Gastroesophageal sphincter (tissue), 3 donors: ENCODE data around the gene CENPC.

ENCODE experiments used
- EP300 ChIP-seq: sonication (generic); formaldehyde crosslinking; IDR thresholded peaks from one replicate; pipeline ENCODE4 v1.6.1; 2017; ENCODE audit warnings: antibody characterized with exemption, mild to moderate bottlenecking
- POLR2A ChIP-seq, 2 donors: fragments of 450-650 bp; IDR thresholded peaks; one replicate each; pipeline ENCODE4 v1.6.1; 2017; ENCODE audit warnings: antibody characterized with exemption in 2 of 2, mild to moderate bottlenecking in 2 of 2, moderate library complexity in 1 of 2
- POLR2AphosphoS5 ChIP-seq: sonication (generic); formaldehyde crosslinking; IDR thresholded peaks from one replicate; pipeline ENCODE4 v1.6.1; 2017; ENCODE audit warnings: antibody characterized with exemption
- TF ChIP-seq, protein P1 (sequence below), 4 experiments: fragments of 200-600 bp in 2 of 4; fragments of 450-650 bp in 2 of 4; sonication (generic) in 1 of 4; IDR thresholded peaks; one replicate each; pipeline ENCODE4 v1.5.1; 2017 to 2019; ENCODE audit warnings: antibody characterized with exemption in 4 of 4, mild to moderate bottlenecking in 2 of 4, moderate library complexity in 2 of 4

DNA sequence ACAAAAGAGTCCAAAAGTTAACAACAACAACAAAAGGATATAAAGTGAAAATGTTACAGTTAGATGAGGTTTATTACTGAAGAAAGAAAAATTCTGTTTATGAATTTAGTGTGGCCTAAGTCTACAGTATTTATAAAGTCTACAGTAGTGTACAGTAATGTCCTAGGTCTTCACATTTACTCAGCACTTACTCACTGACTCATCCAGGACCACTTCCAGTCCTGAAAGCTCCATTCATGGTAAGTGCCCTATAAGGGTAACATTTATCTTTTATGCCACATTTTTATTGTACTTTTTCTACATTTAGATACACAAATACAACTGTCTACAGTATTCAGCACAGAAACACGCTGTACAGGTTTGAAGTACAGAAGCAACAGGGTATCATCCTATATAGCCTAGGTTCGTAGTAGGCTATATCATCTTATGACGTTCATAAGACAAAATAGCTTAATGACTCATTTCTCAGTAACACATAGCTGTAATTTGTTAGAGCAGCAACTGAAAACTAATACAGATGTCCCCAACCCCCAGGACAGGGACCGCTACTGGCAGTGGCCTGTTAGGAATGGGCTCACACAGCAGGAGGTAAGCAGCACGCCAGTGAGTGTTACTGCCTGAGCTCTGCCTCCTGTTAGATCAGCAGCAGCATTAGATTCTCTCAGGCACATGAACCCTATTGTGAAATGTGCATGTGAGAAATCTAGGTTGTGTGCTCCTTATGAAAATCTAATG lies 61.3 kb downstream of the CENPC start:
- TF ChIP-seq, protein P1, sequence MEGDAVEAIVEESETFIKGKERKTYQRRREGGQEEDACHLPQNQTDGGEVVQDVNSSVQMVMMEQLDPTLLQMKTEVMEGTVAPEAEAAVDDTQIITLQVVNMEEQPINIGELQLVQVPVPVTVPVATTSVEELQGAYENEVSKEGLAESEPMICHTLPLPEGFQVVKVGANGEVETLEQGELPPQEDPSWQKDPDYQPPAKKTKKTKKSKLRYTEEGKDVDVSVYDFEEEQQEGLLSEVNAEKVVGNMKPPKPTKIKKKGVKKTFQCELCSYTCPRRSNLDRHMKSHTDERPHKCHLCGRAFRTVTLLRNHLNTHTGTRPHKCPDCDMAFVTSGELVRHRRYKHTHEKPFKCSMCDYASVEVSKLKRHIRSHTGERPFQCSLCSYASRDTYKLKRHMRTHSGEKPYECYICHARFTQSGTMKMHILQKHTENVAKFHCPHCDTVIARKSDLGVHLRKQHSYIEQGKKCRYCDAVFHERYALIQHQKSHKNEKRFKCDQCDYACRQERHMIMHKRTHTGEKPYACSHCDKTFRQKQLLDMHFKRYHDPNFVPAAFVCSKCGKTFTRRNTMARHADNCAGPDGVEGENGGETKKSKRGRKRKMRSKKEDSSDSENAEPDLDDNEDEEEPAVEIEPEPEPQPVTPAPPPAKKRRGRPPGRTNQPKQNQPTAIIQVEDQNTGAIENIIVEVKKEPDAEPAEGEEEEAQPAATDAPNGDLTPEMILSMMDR (IDR thresholded peaks at IDR 0.05) = no peak
- TF ChIP-seq POLR2A (IDR thresholded peaks at IDR 0.05) (no peak), EP300 (no peak), POLR2AphosphoS5 (no peak)
